D721Med (cell line): ENCODE measurements around the gene FOXP3.
"Not testable (repeated sequence)": the region's sequence is repeated elsewhere in the genome, so short reads cannot be mapped to it uniquely, and the experiment has no call there.

Source experiments
- DNase-seq: peaks from one replicate; pipeline ENCODE4 v3.0.0; 2011; ENCODE audit warnings: low spot score; ENCODE audit not compliant: insufficient read length
- FAIRE-seq: peaks from 2 replicates; lab custom pipeline; 2011; peaks lifted over from hg19 to GRCh38; lab: Jason Lieb, UNC
- CTCF ChIP-seq: IDR thresholded peaks from 2 replicates; pipeline ENCODE4 v1.5.1; 2012; ENCODE audit warnings: mild to moderate bottlenecking, control low read depth; ENCODE audit not compliant: insufficient read depth; ENCODE audit errors: missing control alignments

Gene FOXP3

GRCh38 chrX:49264460-49264859 lies at the start of gene FOXP3:
TSS of gene FOXP3 (minus strand) at chrX:49264710. CDS start at chrX:49258505, 6,205 bp downstream.
- TF ChIP-seq CTCF, result no peak
- no peak for DNase-seq
- no peak for FAIRE-seq

GRCh38 chrX:49312176-49312575 lies 47.7 kb upstream of the FOXP3 start:
- DNase-seq (no peak), FAIRE-seq (no peak)
- TF ChIP-seq CTCF, result no peak

DNA sequence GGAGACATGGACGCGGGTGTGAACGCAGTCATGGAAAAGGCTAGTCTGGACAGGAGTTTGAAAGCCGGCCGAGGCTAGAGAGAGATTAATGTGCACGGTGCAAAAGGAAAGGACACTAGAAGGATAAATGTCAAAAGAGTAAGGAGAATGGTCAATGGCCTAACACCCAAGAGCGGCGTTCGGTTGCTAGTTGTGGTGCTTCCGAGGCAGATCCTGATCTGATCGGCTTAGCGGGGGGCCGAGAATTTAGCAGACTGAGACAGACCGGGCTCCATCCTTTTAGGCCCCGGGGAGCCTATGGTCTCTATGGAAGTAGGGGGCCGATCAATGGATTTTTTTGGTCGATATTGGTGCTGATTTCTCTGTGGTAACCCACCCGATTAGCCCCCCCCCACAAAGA lies 45.9 kb upstream of the FOXP3 start:
- DNase-seq (no peak), FAIRE-seq (no peak)
- TF ChIP-seq CTCF, result no peak

DNA sequence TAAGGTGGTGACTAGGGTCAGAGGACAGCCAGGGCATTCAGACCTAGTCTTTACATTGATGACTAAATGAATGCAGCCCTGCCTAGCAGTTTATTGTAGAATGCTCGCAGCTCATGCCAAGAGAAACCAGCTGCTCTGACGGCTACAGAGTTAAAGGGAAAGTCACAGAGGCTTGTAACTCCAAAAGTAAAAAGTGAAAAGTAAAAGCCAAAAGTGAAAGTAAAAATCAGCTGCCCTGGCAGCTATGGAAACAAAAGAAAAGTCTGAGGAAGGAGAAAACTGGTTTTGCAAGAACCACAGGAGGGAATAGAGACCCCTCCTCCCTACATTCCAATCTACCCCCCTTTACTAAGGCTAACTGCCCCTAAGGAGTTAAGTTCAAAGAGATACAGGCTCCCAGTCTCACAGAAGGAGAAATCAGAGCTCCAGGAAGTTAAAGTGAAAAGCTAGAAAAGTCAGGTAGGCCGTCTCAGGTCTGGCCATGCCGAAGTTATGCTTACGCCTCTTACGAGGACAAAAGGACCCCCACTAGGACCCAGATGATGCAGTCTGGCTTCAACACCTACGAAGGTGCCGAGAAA lies 45.0 kb upstream of the FOXP3 start:
- DNase-seq (no peak), FAIRE-seq (no peak)
- TF ChIP-seq CTCF, result no peak

GRCh38 chrX:49308604-49309269 lies 44.2 kb upstream of the FOXP3 start:
- TF ChIP-seq CTCF, result no peak
- FAIRE-seq, result no peak
- no peak for DNase-seq

DNA sequence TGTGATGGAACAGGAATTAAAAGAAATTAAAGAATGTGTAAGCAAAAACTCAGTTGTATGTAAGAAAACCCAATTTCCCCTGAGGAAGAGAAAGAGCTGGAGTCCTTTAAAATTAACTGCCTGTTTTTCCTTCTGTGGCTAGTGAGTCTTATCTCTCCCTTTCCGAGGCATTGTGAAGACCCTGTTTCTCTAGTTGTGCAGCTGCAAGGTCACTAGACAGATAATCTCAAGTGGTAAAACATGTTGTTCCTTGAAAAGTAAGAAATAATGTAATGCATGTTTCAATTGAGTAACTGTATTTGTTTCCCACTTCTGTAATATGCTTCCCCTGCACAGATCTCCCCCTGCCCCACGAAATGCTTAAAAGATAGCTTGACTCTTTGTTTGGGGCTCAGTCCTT lies 43.3 kb upstream of the FOXP3 start:
- not testable (repeated sequence) for DNase-seq, FAIRE-seq

DNA sequence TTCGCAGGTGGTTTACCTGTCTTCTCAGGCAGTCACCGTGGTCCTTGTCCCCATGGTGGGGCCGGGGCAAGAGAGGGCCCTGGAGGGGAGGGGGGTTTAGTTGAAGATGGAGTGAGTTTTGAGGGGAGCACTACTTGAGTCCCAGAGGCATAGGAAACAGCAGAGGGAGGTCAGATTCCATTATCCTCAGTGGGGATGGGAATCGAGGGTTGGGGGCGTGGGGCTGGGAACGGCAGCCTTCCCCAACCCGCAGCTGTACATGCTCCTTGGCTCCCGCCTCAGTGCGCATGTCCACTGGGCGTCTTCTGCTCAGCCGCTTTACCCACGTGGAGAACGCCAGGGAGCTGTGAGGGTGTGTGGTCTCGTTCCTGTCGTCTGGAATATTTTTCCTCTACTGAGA lies 38.8 kb upstream of the FOXP3 start, which contains the start of gene GAGE10:
Gene GAGE10 (plus strand): TSS at position 301 of the 400 bp plus-strand sequence. CDS start 1,214 bp downstream, outside the sequence.
- DNase-seq (no peak), FAIRE-seq (no peak)
- TF ChIP-seq CTCF, result no peak
